HL-60 (cell line): Measurements from ENCODE around the gene ZNF559.

Experiments used
- CTCF ChIP-seq: IDR thresholded peaks from one replicate; pipeline ENCODE4 v1.5.1; 2011; ENCODE audit warnings: low read length, control low read depth, inconsistent platforms; ENCODE audit not compliant: insufficient read depth
- GABPA ChIP-seq: IDR thresholded peaks from 2 replicates; pipeline ENCODE4 v1.6.1; 2012; ENCODE audit warnings: low read depth
- SPI1 ChIP-seq: IDR thresholded peaks from 2 replicates; pipeline ENCODE4 v1.6.1; 2012; ENCODE audit warnings: low read depth, mild to moderate bottlenecking, borderline replicate concordance

GRCh38 chr19:9342610-9343304 is 18.8 kb downstream of the ZNF559 start:
- TF ChIP-seq CTCF (no peak), GABPA (no peak), SPI1 (no peak)
